Measurements from ENCODE around the gene LYRM4.

DNA sequence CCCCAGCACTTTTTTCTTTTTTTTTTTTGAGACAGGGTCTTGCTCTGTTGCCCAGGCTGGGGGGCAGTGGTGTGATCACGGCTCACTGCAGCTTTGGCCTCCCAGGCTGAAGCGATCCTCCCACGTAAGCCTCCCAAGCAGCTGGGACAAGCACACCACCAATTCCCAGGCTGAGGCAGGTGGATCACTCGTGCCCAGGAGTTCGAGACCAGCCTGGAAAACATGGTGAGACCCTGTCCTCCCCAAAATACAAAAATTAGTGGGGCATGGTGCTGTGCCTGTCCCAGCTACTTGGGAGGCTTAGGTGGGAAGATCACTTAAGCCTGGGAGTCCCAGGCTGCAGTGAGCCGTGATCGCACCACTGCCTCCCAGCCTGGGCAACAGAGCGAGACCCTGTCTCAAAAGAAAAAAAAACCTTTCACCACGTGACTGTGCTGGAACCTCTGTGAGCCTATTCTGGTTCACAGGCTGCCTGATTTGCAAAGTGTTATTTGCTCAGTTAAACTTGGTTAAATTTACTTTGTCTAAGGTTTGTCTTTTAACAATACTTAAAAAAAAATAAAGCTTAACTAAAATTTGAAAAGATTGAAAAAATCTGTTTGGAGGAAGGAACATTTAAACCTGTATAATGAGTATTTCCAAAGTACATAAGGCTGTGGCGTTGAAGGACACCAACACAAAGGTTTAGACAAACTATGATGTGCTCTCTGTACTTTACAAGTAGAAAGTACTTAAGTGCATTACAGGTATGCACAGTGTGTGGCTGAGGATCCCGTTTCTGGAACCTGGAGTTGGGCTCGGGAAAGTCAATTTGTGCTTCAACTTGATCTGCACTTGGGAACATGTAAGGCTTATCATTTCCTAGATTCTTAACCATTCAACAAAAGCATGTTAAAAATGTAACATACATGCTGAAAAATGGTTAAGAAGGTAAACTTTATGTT is 120.7 kb downstream of the LYRM4 start:
- TF ChIP-seq POLR2A (IDR thresholded peaks at IDR 0.05): no peak
- TF ChIP-seq, protein P1, sequence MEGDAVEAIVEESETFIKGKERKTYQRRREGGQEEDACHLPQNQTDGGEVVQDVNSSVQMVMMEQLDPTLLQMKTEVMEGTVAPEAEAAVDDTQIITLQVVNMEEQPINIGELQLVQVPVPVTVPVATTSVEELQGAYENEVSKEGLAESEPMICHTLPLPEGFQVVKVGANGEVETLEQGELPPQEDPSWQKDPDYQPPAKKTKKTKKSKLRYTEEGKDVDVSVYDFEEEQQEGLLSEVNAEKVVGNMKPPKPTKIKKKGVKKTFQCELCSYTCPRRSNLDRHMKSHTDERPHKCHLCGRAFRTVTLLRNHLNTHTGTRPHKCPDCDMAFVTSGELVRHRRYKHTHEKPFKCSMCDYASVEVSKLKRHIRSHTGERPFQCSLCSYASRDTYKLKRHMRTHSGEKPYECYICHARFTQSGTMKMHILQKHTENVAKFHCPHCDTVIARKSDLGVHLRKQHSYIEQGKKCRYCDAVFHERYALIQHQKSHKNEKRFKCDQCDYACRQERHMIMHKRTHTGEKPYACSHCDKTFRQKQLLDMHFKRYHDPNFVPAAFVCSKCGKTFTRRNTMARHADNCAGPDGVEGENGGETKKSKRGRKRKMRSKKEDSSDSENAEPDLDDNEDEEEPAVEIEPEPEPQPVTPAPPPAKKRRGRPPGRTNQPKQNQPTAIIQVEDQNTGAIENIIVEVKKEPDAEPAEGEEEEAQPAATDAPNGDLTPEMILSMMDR (IDR thresholded peaks at IDR 0.05): no peak

Measured in esophagus squamous epithelium (tissue), 4 donors.